HepG2 (cell line): ENCODE results near the gene IL33. TPM values are rescaled to one million over a fixed set of nuclear protein-coding genes. Genes with fewer than 3 reads are reported as not detected.

Source experiments
- ATAC-seq: fragments of 200-7000 bp; cut with Tn5 transposase; 3 replicates; pipeline ENCODE4 v1.9.1; 2020; ENCODE audit warnings: mild to moderate bottlenecking, moderate library complexity
- BruUV-seq: library from RNA; stranded (reverse); fragments of 400-500 nt; replicated peaks from 2 replicates; lab custom pipeline; 2021; lab: Mats Ljungman, UMichigan
- CTCF ChIA-PET: fragments of 300-600 bp; formaldehyde crosslinking; extraction: SDS; loops from one replicate; lab custom pipeline; 2021; ENCODE audit warnings: low total read pairs, inconsistent platforms, low intra/inter-chr PET ratio; lab: Yijun Ruan, JAX
- POLR2A ChIA-PET: fragments of 350-600 bp; sonication (Branson Sonifier 250); formaldehyde crosslinking; loops from one replicate; lab custom pipeline; 2020; ENCODE audit warnings: antibody characterized with exemption, inconsistent platforms; lab: Yijun Ruan, JAX
- DNase-seq: peaks from one replicate; pipeline ENCODE4 v3.0.0-alpha.2; 2015; ENCODE audit warnings: low spot score
- FAIRE-seq: peaks from 3 replicates; lab custom pipeline; 2011; peaks lifted over from hg19 to GRCh38; lab: Jason Lieb, UNC
- H2AFZ ChIP-seq: one replicate; pipeline ENCODE4 v1.6.1; 2011; ENCODE audit warnings: low read length, inconsistent platforms
- H3K27ac ChIP-seq: fragments of 300-600 bp; 3 replicates; pipeline ENCODE4 v1.8.0; 2011; ENCODE audit warnings: mixed run types, mild to moderate bottlenecking, mixed read lengths, low read length, inconsistent platforms; ENCODE audit not compliant: insufficient read depth; ENCODE audit errors: extremely low read length
- H3K27me3 ChIP-seq, 2 experiments: fragments of 200-600 bp in 1 of 2; 2 replicates in 1 of 2; 3 replicates in 1 of 2; pipeline versions ENCODE4 v1.6.0 to v1.8.0; 2011; ENCODE audit warnings: low read length in 2 of 2, mild to moderate bottlenecking in 2 of 2, moderate library complexity in 2 of 2, inconsistent platforms in 1 of 2; ENCODE audit not compliant: insufficient read depth in 2 of 2, control insufficient read depth in 1 of 2
- H3K36me3 ChIP-seq, 2 experiments: fragments of 200-600 bp in 1 of 2; replicated peaks in 1 of 2; 2 replicates in 1 of 2; 3 replicates in 1 of 2; pipeline versions ENCODE4 v1.5.1 to v1.8.0; 2011; ENCODE audit warnings: low read length in 2 of 2, inconsistent platforms in 1 of 2; ENCODE audit not compliant: insufficient read depth in 2 of 2, control insufficient read depth in 1 of 2
- H3K4me1 ChIP-seq: 2 replicates; pipeline ENCODE4 v1.5.1; 2012; ENCODE audit warnings: low read length, inconsistent platforms; ENCODE audit not compliant: insufficient read depth
- H3K4me2 ChIP-seq: 2 replicates; pipeline ENCODE4 v1.6.0; 2011; ENCODE audit warnings: low read depth, low read length, inconsistent platforms
- H3K4me3 ChIP-seq, 3 experiments: fragments of 200-600 bp in 1 of 3; sonication (generic), shearing (Covaris generic) in 1 of 3; replicated peaks in 1 of 3; 2 replicates each; pipeline ENCODE4 v1.5.1; 2011 to 2016; ENCODE audit warnings: low read length in 3 of 3, inconsistent platforms in 2 of 3, low read depth in 2 of 3, mild to moderate bottlenecking in 2 of 3, control low read depth in 1 of 3, mixed read lengths in 1 of 3; ENCODE audit not compliant: insufficient read depth in 1 of 3
- H3K79me2 ChIP-seq: one replicate; pipeline ENCODE4 v1.6.1; 2011; ENCODE audit warnings: low read length, inconsistent platforms; ENCODE audit not compliant: insufficient read depth
- H3K9ac ChIP-seq: 2 replicates; pipeline ENCODE4 v1.6.0; 2011; ENCODE audit warnings: mild to moderate bottlenecking, low read depth, low read length, inconsistent platforms; ENCODE audit not compliant: insufficient read depth
- H3K9me3 ChIP-seq: 2 replicates; pipeline ENCODE4 v1.5.1; 2012; ENCODE audit warnings: mild to moderate bottlenecking, low read length
- H4K20me1 ChIP-seq: 2 replicates; pipeline ENCODE4 v1.6.0; 2011; ENCODE audit warnings: inconsistent platforms, mild to moderate bottlenecking, low read length, moderate library complexity; ENCODE audit not compliant: insufficient read depth
- GPN1 ChIP-seq: sonication (generic); formaldehyde crosslinking; IDR thresholded peaks from 2 replicates; pipeline ENCODE4 v1.5.1; 2020; ENCODE audit warnings: missing genetic modification reagents, borderline replicate concordance
- PHF5A ChIP-seq: IDR thresholded peaks from one replicate; pipeline ENCODE4 v1.6.1; 2018; ENCODE audit warnings: low read depth, missing genetic modification reagents; ENCODE audit not compliant: unreplicated experiment
- SOX13 ChIP-seq, 3 experiments: fragments of 450-650 bp in 1 of 3; sonication (generic) in 1 of 3; formaldehyde crosslinking in 1 of 3; IDR thresholded peaks in 2 of 3; conservative IDR thresholded peaks in 1 of 3; 2 replicates each; pipeline versions ENCODE4 v1.5.0 to v1.6.1; 2016 to 2020; ENCODE audit warnings: antibody characterized with exemption in 1 of 3, mild to moderate bottlenecking in 1 of 3, missing compliant biosample characterization in 1 of 3, missing genetic modification reagents in 1 of 3, moderate library complexity in 1 of 3
- SP140L ChIP-seq: sonication (generic); formaldehyde crosslinking; IDR thresholded peaks from 2 replicates; pipeline ENCODE4 v1.4.0; 2020; ENCODE audit warnings: missing genetic modification reagents, borderline replicate concordance
- TEAD2 ChIP-seq: sonication (generic); formaldehyde crosslinking; IDR thresholded peaks from 2 replicates; pipeline ENCODE4 v1.9.0; 2021; ENCODE audit warnings: missing genetic modification reagents
- YEATS2 ChIP-seq: sonication (generic); formaldehyde crosslinking; IDR thresholded peaks from 2 replicates; pipeline ENCODE4 v1.4.0; 2020; ENCODE audit warnings: missing genetic modification reagents, borderline replicate concordance
- ZZZ3 ChIP-seq: sonication (generic); formaldehyde crosslinking; IDR thresholded peaks from 2 replicates; pipeline ENCODE4 v1.4.0; 2020; ENCODE audit warnings: missing genetic modification reagents, mild to moderate bottlenecking, borderline replicate concordance
- WGBS: methylation state at CpG from one replicate; pipeline ENCODE4 v1.1.6; 2017; ENCODE audit warnings: low lambda C conversion rate; 5-methylcytosine and 5-hydroxymethylcytosine counted together
- in situ Hi-C: cut with HindIII; loops from 2 replicates; pipeline ENCODE4 v1.10.0; 2017; ENCODE audit warnings: low pct_unique_long_range_greater_than_20kb; ENCODE audit not compliant: extremely low pct_ligation_motif_present
- intact Hi-C: fragments of 100-400 bp; cut with micrococcal nuclease; formaldehyde crosslinking; loops from one replicate; pipeline ENCODE4 v1.10.0; 2022; ENCODE audit not compliant: unreplicated experiment
- polyA plus RNA-seq, 8 experiments: library from polyadenylated mRNA; depleted of rRNA in 3 of 8; stranded (reverse) in 7 of 8; unstranded in 1 of 8; fragments of >200 nt; fragmentation: Illumina TruSeq in 4 of 8; extraction: Trizol in 4 of 8; gene quantifications; 2 replicates each; pipeline versions ENCODE4 v1.2.1 to v1.2.3, GENCODE V29; 2011 to 2016; ENCODE audit warnings: low read depth in 4 of 8, missing spikeins in 1 of 8, mixed read lengths in 1 of 8; ENCODE audit not compliant: insufficient read depth in 1 of 8
- total RNA-seq, 5 experiments: library from RNA; depleted of rRNA; stranded (reverse); fragments of >200 nt; fragmentation: Illumina TruSeq; extraction: Trizol; gene quantifications; 2 replicates each; pipeline ENCODE4 v1.2.3, GENCODE V29; 2016; ENCODE audit warnings: low read depth in 1 of 5

The IL33 gene
- total and polyA plus RNA-seq, 2 of the 13 experiments (the other 11 are each of a cell fraction or from before 2014, with no cell fraction given): 0.05 TPM; not detected in 1

- Histone ChIP-seq H3K4me1 (peaks cover 27% of the 10 kb centered on the region), H3K4me2 (no peak overlapping the region), H3K36me3 (no peaks in the 10 kb centered on the region), H3K27ac (no peak overlapping the region), H3K9ac (no peak overlapping the region), H3K79me2 (no peaks in the 10 kb centered on the region), H4K20me1 (no peaks in the 10 kb centered on the region), H3K4me3 (no peak overlapping the region), H3K9me3 (no peaks in the 10 kb centered on the region), H3K27me3 (peaks cover 1 to 15% of the 10 kb centered on the region in 2 experiments; a peak in 3 of 5 replicates), H2AFZ (no peak overlapping the region)
- in situ Hi-C loops (no loop called here), intact Hi-C loops (no loop called here)
- WGBS: 0% methylated on average over 1 of the region's 1 CpG
- no peak for ATAC-seq
- no peak for DNase-seq
- CTCF ChIA-PET: no interaction called here
- BruUV-seq: no TSS peak
- TF ChIP-seq SP140L (CRISPR knock-in tag) (no peak), PHF5A (CRISPR knock-in tag) (no peak), YEATS2 (CRISPR knock-in tag) (no peak), TEAD2 (no peak), GPN1 (CRISPR knock-in tag) (no peak)
- FAIRE-seq: no peak
- POLR2A ChIA-PET: no interaction called here
Measured at GRCh38 chr9:6234014-6234413, 18.4 kb downstream of the IL33 start.

- H3K4me2 ChIP-seq: no peak overlapping the region
- 84% methylated on average over 2 of the region's 2 CpGs for WGBS
- POLR2A ChIA-PET: no interaction called here
- peaks cover 41% of the 10 kb centered on the region for H3K4me1 ChIP-seq
- H3K9me3 ChIP-seq: no peaks in the 10 kb centered on the region
- no peak overlapping the region for H2AFZ ChIP-seq
- DNase-seq (no peak), ATAC-seq (no peak), FAIRE-seq (no peak)
- no peak overlapping the region for H3K9ac ChIP-seq
- H4K20me1 ChIP-seq: no peaks in the 10 kb centered on the region
- CTCF ChIA-PET: no interaction called here
- in situ Hi-C loops (no loop called here), intact Hi-C loops (no loop called here)
- H3K36me3 ChIP-seq: no peaks in the 10 kb centered on the region
- no peaks in the 10 kb centered on the region for H3K79me2 ChIP-seq
- TF ChIP-seq SOX13 (IDR thresholded peaks at IDR 0.05): no peak
- TF ChIP-seq SOX13 (CRISPR knock-in tag; conservative IDR thresholded peaks at IDR 0.05 in 1 of 2, IDR thresholded peaks at IDR 0.05 in 1 of 2): peak in 1 of 2 experiments; percentile 12; a peak in 1 of 4 replicates
- TF ChIP-seq ZZZ3: no peak
- H3K27ac ChIP-seq: no peak overlapping the region
- H3K4me3 ChIP-seq: no peak overlapping the region
- no TSS peak for BruUV-seq
- peaks cover 1 to 4% of the 10 kb centered on the region in 2 experiments; a peak in 2 of 5 replicates for H3K27me3 ChIP-seq
Measured at GRCh38 chr9:6237267-6237666, 21.7 kb downstream of the IL33 start.
